ENCODE data around the gene CSH2. TPM values are rescaled to one million over a fixed set of nuclear protein-coding genes. Genes with fewer than 3 reads are reported as not detected.

CSH2 gene
- total and polyA plus RNA-seq, 2 of the 13 experiments (the other 11 are each of a cell fraction or from before 2014, with no cell fraction given), result not detected

DNA sequence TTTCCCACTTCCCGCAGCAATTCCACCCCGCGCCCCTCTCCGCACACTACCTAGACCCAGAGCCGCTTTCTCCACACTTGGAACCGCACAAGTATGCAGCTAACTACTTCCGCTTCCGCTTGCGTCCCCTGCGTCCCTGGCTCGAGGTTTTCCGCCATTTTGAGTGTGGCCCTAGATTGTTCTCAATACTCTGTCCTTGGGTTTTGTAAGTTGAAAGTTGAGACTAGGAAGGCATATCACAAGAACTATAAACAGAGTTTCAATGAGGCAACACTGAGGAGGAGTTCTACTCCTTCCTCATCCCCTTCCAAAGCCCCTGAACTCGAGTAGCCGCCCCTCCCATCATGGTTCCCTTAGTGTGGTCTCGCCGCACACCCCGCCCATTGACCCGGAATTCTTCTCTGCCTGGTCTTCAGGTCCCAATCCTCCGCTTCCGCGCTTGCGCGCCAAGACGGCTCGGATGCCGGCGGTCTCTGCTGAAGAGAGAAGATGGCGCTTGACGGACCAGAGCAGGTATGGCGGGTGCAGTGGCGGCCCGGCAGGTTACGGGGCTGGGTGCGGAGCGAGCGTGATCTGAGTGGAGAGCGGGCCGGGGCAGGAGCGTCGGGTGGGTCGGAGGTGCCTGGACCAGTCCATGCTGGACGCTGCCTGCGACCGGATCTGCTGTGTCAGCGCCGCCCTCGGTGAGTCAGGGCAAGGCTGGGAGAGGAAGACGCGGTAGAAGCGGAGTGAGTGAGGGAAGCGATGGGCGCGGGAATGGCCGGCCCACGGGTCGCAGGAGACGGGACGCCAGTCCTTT is 46.3 kb downstream of the CSH2 start, which contains the start of the genes FTSJ3 and PSMC5 (continued):
- TF ChIP-seq, protein P1, sequence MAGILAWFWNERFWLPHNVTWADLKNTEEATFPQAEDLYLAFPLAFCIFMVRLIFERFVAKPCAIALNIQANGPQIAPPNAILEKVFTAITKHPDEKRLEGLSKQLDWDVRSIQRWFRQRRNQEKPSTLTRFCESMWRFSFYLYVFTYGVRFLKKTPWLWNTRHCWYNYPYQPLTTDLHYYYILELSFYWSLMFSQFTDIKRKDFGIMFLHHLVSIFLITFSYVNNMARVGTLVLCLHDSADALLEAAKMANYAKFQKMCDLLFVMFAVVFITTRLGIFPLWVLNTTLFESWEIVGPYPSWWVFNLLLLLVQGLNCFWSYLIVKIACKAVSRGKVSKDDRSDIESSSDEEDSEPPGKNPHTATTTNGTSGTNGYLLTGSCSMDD (CRISPR knock-in tag; IDR thresholded peaks at IDR 0.05), result no peak
- no peak for TF ChIP-seq IKZF1 (IDR thresholded peaks at IDR 0.05)
- TF ChIP-seq IRX3 (CRISPR knock-in tag; IDR thresholded peaks at IDR 0.05; ENCODE audit: borderline replicate concordance, low read depth), result no peak
- TF ChIP-seq, protein P2, sequence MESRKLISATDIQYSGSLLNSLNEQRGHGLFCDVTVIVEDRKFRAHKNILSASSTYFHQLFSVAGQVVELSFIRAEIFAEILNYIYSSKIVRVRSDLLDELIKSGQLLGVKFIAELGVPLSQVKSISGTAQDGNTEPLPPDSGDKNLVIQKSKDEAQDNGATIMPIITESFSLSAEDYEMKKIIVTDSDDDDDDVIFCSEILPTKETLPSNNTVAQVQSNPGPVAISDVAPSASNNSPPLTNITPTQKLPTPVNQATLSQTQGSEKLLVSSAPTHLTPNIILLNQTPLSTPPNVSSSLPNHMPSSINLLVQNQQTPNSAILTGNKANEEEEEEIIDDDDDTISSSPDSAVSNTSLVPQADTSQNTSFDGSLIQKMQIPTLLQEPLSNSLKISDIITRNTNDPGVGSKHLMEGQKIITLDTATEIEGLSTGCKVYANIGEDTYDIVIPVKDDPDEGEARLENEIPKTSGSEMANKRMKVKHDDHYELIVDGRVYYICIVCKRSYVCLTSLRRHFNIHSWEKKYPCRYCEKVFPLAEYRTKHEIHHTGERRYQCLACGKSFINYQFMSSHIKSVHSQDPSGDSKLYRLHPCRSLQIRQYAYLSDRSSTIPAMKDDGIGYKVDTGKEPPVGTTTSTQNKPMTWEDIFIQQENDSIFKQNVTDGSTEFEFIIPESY (CRISPR knock-in tag; IDR thresholded peaks at IDR 0.05), result 0 out of 2 replicates have a peak, but pooled peaks have one; percentile 47
- TF ChIP-seq, protein P3, sequence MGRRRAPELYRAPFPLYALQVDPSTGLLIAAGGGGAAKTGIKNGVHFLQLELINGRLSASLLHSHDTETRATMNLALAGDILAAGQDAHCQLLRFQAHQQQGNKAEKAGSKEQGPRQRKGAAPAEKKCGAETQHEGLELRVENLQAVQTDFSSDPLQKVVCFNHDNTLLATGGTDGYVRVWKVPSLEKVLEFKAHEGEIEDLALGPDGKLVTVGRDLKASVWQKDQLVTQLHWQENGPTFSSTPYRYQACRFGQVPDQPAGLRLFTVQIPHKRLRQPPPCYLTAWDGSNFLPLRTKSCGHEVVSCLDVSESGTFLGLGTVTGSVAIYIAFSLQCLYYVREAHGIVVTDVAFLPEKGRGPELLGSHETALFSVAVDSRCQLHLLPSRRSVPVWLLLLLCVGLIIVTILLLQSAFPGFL (CRISPR knock-in tag; IDR thresholded peaks at IDR 0.05), result no peak
- TF ChIP-seq HNRNPH1 (optimal IDR thresholded peaks at IDR 0.05; ENCODE audit: low read depth, low read length), result peak; percentile 80
- peak; percentile 94 for TF ChIP-seq TAF1 (CRISPR knock-in tag; IDR thresholded peaks at IDR 0.05)
- peak; percentile 98 for TF ChIP-seq ZNF501 (CRISPR knock-in tag; IDR thresholded peaks at IDR 0.05)
- TF ChIP-seq ZNF343 (CRISPR knock-in tag; IDR thresholded peaks at IDR 0.05), result peak; percentile 94
- peak; percentile 84; the same call in 1 of the 2 replicates for TF ChIP-seq ZNF598 (CRISPR knock-in tag; IDR thresholded peaks at IDR 0.05; ENCODE audit: borderline replicate concordance)
- TF ChIP-seq ZMYM3 (CRISPR knock-in tag; IDR thresholded peaks at IDR 0.05), result peak; percentile 81
- TF ChIP-seq, protein P4, sequence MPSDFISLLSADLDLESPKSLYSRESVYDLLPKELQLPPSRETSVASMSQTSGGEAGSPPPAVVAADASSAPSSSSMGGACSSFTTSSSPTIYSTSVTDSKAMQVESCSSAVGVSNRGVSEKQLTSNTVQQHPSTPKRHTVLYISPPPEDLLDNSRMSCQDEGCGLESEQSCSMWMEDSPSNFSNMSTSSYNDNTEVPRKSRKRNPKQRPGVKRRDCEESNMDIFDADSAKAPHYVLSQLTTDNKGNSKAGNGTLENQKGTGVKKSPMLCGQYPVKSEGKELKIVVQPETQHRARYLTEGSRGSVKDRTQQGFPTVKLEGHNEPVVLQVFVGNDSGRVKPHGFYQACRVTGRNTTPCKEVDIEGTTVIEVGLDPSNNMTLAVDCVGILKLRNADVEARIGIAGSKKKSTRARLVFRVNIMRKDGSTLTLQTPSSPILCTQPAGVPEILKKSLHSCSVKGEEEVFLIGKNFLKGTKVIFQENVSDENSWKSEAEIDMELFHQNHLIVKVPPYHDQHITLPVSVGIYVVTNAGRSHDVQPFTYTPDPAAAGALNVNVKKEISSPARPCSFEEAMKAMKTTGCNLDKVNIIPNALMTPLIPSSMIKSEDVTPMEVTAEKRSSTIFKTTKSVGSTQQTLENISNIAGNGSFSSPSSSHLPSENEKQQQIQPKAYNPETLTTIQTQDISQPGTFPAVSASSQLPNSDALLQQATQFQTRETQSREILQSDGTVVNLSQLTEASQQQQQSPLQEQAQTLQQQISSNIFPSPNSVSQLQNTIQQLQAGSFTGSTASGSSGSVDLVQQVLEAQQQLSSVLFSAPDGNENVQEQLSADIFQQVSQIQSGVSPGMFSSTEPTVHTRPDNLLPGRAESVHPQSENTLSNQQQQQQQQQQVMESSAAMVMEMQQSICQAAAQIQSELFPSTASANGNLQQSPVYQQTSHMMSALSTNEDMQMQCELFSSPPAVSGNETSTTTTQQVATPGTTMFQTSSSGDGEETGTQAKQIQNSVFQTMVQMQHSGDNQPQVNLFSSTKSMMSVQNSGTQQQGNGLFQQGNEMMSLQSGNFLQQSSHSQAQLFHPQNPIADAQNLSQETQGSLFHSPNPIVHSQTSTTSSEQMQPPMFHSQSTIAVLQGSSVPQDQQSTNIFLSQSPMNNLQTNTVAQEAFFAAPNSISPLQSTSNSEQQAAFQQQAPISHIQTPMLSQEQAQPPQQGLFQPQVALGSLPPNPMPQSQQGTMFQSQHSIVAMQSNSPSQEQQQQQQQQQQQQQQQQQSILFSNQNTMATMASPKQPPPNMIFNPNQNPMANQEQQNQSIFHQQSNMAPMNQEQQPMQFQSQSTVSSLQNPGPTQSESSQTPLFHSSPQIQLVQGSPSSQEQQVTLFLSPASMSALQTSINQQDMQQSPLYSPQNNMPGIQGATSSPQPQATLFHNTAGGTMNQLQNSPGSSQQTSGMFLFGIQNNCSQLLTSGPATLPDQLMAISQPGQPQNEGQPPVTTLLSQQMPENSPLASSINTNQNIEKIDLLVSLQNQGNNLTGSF (CRISPR knock-in tag; IDR thresholded peaks at IDR 0.05), result peak; percentile 42; the same call in 1 of the 2 replicates
- TF ChIP-seq ZNF724P (CRISPR knock-in tag; IDR thresholded peaks at IDR 0.05; ENCODE audit: borderline replicate concordance), result peak; percentile 98
- TF ChIP-seq ZNF564 (CRISPR knock-in tag; IDR thresholded peaks at IDR 0.05), result peak; percentile 33; the same call in 1 of the 2 replicates
- TF ChIP-seq ZNF33B (CRISPR knock-in tag; IDR thresholded peaks at IDR 0.05), result peak; percentile 26; the same call in 1 of the 2 replicates
- TF ChIP-seq, protein P5, sequence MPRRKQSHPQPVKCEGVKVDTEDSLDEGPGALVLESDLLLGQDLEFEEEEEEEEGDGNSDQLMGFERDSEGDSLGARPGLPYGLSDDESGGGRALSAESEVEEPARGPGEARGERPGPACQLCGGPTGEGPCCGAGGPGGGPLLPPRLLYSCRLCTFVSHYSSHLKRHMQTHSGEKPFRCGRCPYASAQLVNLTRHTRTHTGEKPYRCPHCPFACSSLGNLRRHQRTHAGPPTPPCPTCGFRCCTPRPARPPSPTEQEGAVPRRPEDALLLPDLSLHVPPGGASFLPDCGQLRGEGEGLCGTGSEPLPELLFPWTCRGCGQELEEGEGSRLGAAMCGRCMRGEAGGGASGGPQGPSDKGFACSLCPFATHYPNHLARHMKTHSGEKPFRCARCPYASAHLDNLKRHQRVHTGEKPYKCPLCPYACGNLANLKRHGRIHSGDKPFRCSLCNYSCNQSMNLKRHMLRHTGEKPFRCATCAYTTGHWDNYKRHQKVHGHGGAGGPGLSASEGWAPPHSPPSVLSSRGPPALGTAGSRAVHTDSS (CRISPR knock-in tag; conservative IDR thresholded peaks at IDR 0.05), result no peak
- no peak for TF ChIP-seq RAD21 (CRISPR knock-in tag; IDR thresholded peaks at IDR 0.05)
- no peak; the same call in 1 of the 2 replicates for TF ChIP-seq ZNF607 (CRISPR knock-in tag; IDR thresholded peaks at IDR 0.05; ENCODE audit: borderline replicate concordance)
